OCI-LY7 (cell line): ENCODE measurements around the gene SLC5A5. TPM values are rescaled to one million over a fixed set of nuclear protein-coding genes. Genes with fewer than 3 reads are reported as not detected.

Experiments
- BruUV-seq: library from RNA; stranded (reverse); fragments of 400-500 nt; replicated peaks from 2 replicates; lab custom pipeline; 2021; lab: Mats Ljungman, UMichigan
- CTCF ChIA-PET: fragments of 300-600 bp; sonication (Branson Sonifier 250); formaldehyde crosslinking; loops from one replicate; lab custom pipeline; 2022; ENCODE audit warnings: antibody characterized with exemption; ENCODE audit not compliant: unreplicated experiment; lab: Charles Lee
- POLR2A ChIA-PET: fragments of 300-600 bp; sonication (Branson Sonifier 250); formaldehyde crosslinking; loops from one replicate; lab custom pipeline; 2022; ENCODE audit warnings: antibody characterized with exemption; lab: Charles Lee
- DNase-seq: peaks from one replicate; pipeline ENCODE4 v3.0.0-alpha.2; 2015; ENCODE audit warnings: low spot score
- H2AFZ ChIP-seq: fragments of 200-600 bp; sonication (generic), shearing (Covaris generic); 2 replicates; pipeline ENCODE4 v1.6.1; 2014; ENCODE audit warnings: mild to moderate bottlenecking, antibody characterized with exemption, low read length, moderate library complexity
- H3K27ac ChIP-seq: fragments of 200-600 bp; sonication (generic); 2 replicates; pipeline ENCODE4 v1.5.1; 2014; ENCODE audit warnings: mixed run types, low read depth, mild to moderate bottlenecking, moderate library complexity, low read length, inconsistent platforms; ENCODE audit not compliant: poor library complexity, severe bottlenecking
- H3K36me3 ChIP-seq: fragments of 200-600 bp; sonication (generic); 2 replicates; pipeline ENCODE4 v1.6.1; 2014; ENCODE audit warnings: mild to moderate bottlenecking, antibody characterized with exemption, low read length, moderate library complexity, mixed read lengths; ENCODE audit not compliant: insufficient read depth
- H3K4me1 ChIP-seq: fragments of 200-600 bp; sonication (generic); 2 replicates; pipeline ENCODE4 v1.5.1; 2014; ENCODE audit warnings: mild to moderate bottlenecking, low read length; ENCODE audit not compliant: insufficient read depth, poor library complexity, severe bottlenecking
- H3K4me2 ChIP-seq: fragments of 200-600 bp; sonication (generic); 2 replicates; pipeline ENCODE4 v1.6.1; 2014; ENCODE audit warnings: mild to moderate bottlenecking, low read length
- H3K4me3 ChIP-seq: fragments of 200-600 bp; sonication (generic); 2 replicates; pipeline ENCODE4 v1.5.1; 2014; ENCODE audit warnings: mild to moderate bottlenecking, low read depth, low read length; ENCODE audit not compliant: poor library complexity, severe bottlenecking
- H3K79me2 ChIP-seq: fragments of 200-600 bp; sonication (generic); 2 replicates; pipeline ENCODE4 v1.6.1; 2016; ENCODE audit warnings: low read depth, mild to moderate bottlenecking, low read length, moderate library complexity, mixed read lengths; ENCODE audit not compliant: insufficient read depth
- H3K9me2 ChIP-seq: fragments of 200-600 bp; sonication (generic); 2 replicates; pipeline ENCODE4 v1.6.1; 2016; ENCODE audit warnings: mild to moderate bottlenecking, low read length, mixed read lengths; ENCODE audit not compliant: insufficient read depth
- H3K9me3 ChIP-seq: fragments of 200-600 bp; sonication (generic); 2 replicates; pipeline ENCODE4 v1.6.1; 2014; ENCODE audit warnings: mild to moderate bottlenecking, mixed run types, low read length, mixed read lengths
- H4K20me1 ChIP-seq: fragments of 200-600 bp; sonication (generic); 2 replicates; pipeline ENCODE4 v1.6.1; 2014; ENCODE audit warnings: mild to moderate bottlenecking, antibody characterized with exemption, low read length, moderate library complexity, mixed read lengths; ENCODE audit not compliant: insufficient read depth
- EZH2phosphoT487 ChIP-seq: fragments of 200-600 bp; sonication (generic); IDR thresholded peaks from 2 replicates; pipeline ENCODE4 v1.6.1; 2018; ENCODE audit warnings: low read depth, borderline replicate concordance, mild to moderate bottlenecking, mixed run types, antibody characterized with exemption, low read length, moderate library complexity, mixed read lengths
- intact Hi-C: fragments of 100-400 bp; cut with micrococcal nuclease; formaldehyde crosslinking; loops from one replicate; pipeline ENCODE4 v1.10.0; 2022; ENCODE audit not compliant: unreplicated experiment
- total RNA-seq, 2 experiments: library from RNA; depleted of rRNA in 1 of 2; stranded (reverse); fragments of >200 nt in 1 of 2; shearing (Covaris generic) in 1 of 2; gene quantifications; 2 replicates each; pipeline ENCODE4 v1.2.3, GENCODE V29; 2014 to 2022
- TF ChIP-seq, protein P1 (sequence below): fragments of 200-600 bp; sonication (generic); conservative IDR thresholded peaks from 2 replicates; pipeline ENCODE4 v1.5.1; 2014; ENCODE audit warnings: mild to moderate bottlenecking, antibody characterized with exemption, low read length, moderate library complexity, mixed read lengths

The SLC5A5 gene
- total RNA-seq, 2 experiments from 2014 or later, result 0.03 TPM; not detected in 1

DNA sequence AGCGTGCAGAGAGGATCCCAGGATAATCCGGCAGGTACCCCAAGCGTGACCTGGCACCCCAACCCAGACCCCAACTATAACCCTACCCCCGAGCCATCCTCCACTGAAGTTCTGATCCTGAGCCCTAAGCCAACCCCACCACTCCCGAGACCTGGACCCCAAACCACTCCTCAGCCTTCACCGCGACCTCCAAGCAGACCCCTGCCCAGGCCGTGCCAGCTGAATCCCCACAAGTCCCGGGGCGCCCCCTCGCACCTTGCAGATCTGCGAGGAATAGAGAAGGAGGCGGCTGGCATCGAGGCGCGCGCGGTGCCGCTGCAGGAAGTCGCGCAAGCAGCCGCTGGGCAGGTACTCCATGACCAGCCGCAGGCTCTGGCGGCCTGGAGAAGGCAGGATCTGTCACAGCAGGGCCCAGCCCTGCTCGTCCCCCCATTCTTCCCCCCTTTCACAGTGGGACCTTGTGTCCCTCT lies 40.3 kb upstream of the SLC5A5 start:
- H3K4me2 ChIP-seq, result no peak overlapping the region
- no peak for DNase-seq
- no peaks in the 10 kb centered on the region for H3K9me2 ChIP-seq
- no TSS peak for BruUV-seq
- H3K36me3 ChIP-seq, result peaks cover 17% of the 10 kb centered on the region
- no peaks in the 10 kb centered on the region for H3K9me3 ChIP-seq
- no peak overlapping the region for H2AFZ ChIP-seq
- H3K27ac ChIP-seq, result no peak overlapping the region
- no peak overlapping the region for H3K4me3 ChIP-seq
- CTCF ChIA-PET, result no interaction called here
- no peaks in the 10 kb centered on the region for H4K20me1 ChIP-seq
- H3K79me2 ChIP-seq, result no peaks in the 10 kb centered on the region
- no peaks in the 10 kb centered on the region for H3K4me1 ChIP-seq
- TF ChIP-seq, protein P1, sequence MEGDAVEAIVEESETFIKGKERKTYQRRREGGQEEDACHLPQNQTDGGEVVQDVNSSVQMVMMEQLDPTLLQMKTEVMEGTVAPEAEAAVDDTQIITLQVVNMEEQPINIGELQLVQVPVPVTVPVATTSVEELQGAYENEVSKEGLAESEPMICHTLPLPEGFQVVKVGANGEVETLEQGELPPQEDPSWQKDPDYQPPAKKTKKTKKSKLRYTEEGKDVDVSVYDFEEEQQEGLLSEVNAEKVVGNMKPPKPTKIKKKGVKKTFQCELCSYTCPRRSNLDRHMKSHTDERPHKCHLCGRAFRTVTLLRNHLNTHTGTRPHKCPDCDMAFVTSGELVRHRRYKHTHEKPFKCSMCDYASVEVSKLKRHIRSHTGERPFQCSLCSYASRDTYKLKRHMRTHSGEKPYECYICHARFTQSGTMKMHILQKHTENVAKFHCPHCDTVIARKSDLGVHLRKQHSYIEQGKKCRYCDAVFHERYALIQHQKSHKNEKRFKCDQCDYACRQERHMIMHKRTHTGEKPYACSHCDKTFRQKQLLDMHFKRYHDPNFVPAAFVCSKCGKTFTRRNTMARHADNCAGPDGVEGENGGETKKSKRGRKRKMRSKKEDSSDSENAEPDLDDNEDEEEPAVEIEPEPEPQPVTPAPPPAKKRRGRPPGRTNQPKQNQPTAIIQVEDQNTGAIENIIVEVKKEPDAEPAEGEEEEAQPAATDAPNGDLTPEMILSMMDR, result no peak
- no peak for TF ChIP-seq EZH2phosphoT487
- intact Hi-C loops, result no loop called here
- POLR2A ChIA-PET, result no interaction called here

DNA sequence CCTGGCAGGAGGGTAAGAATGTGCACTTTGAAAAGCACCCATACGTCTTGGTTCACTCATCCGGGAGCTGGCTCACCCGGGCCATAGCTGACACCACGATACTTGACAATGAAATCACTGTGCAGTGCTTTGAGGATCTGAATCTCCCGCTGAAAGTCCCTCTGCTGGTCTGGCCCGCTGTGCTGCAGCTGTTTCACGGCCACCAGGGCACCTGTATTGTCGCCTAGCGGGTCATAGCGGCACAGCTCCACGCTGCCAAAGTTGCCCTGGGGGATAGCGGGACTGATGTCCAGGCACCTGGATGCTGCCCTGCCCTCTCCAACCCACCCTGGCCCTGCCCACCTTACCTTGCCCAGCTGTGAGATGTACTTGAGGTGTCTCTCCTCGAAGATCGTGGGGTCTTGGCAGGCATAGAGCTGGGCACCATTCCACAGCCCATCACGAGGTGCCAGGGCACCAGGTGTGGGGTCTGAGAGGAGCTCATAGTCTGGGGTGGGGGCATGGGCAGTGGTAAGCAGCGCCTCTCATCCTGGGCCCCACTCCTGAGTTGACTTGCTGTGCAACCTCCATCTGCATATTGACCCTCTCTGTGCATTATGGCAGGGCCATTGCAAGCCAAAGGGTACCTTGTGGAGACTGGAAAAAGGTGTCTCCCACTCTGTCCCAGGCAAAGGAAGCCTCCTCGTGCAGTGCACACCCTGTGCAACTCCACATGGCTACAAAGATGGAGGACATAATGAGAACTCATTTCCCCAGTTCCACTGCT lies 39.1 kb upstream of the SLC5A5 start:
- no TSS peak for BruUV-seq
- no peak overlapping the region for H2AFZ ChIP-seq

More for the DNA sequence above, 39.1 kb upstream of the SLC5A5 start:
- TF ChIP-seq EZH2phosphoT487, result no peak
- TF ChIP-seq, protein P1, result no peak
- no peaks in the 10 kb centered on the region for H3K9me2 ChIP-seq
- no peaks in the 10 kb centered on the region for H3K4me1 ChIP-seq
- H3K4me2 ChIP-seq, result no peak overlapping the region
- H3K4me3 ChIP-seq, result no peak overlapping the region
- intact Hi-C loops, result no loop called here
- CTCF ChIA-PET, result no interaction called here
- no peaks in the 10 kb centered on the region for H3K79me2 ChIP-seq
- peaks cover 17% of the 10 kb centered on the region for H3K36me3 ChIP-seq
- no peaks in the 10 kb centered on the region for H3K9me3 ChIP-seq
- H4K20me1 ChIP-seq, result no peaks in the 10 kb centered on the region
- no peak overlapping the region for H3K27ac ChIP-seq
- no peak for DNase-seq
- POLR2A ChIA-PET, result interaction anchor here (0.6 kb wide), 1 partner anchor 15 kb away, joined by 4 read pairs; no protein-coding TSS in a partner anchor
